Raji (cell line): ENCODE measurements around the gene SYTL5.

Experiments
- POLR2A ChIP-seq: IDR thresholded peaks from 2 replicates; pipeline ENCODE4 v1.6.1; 2011; ENCODE audit warnings: low read depth, low read length, control low read depth; ENCODE audit not compliant: insufficient read depth

Gene SYTL5

GRCh38 chrX:38006291-38006690 is at the start of gene SYTL5:
Gene SYTL5, plus strand, starts transcription at chrX:38006553. Its CDS starts 27,337 bp downstream, at chrX:38033890.
- TF ChIP-seq POLR2A: no peak

- no peak for TF ChIP-seq POLR2A
These were observed 47.7 kb upstream of the SYTL5 start for GRCh38 chrX:37958525-37959211.

- no peak for TF ChIP-seq POLR2A
These were observed 46.9 kb upstream of the SYTL5 start for GRCh38 chrX:37959212-37960021.

DNA sequence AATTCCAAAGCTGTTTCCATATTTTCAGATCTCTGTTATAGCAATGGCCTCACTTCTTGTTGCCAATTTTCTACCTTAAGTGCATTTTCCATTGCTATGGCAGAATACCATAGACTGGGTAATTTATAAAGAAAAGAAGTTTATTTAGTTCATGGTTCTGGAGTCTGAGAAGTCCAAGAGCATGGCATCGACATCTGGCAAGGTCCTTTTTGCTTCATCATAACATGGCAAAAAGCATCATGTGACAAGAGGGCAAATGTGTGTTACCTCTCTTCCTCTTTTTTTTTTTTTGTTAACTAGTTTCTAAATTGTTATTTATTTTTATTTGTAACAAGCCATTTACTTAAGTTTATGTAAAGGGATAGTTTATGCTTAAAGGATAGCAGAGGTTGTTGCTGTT is 45.2 kb upstream of the SYTL5 start:
- no peak for TF ChIP-seq POLR2A

- TF ChIP-seq POLR2A: no peak
These were observed 38.6 kb upstream of the SYTL5 start for GRCh38 chrX:37967714-37968113.

- TF ChIP-seq POLR2A: no peak
These were observed 30.9 kb upstream of the SYTL5 start for GRCh38 chrX:37975421-37975820.

DNA sequence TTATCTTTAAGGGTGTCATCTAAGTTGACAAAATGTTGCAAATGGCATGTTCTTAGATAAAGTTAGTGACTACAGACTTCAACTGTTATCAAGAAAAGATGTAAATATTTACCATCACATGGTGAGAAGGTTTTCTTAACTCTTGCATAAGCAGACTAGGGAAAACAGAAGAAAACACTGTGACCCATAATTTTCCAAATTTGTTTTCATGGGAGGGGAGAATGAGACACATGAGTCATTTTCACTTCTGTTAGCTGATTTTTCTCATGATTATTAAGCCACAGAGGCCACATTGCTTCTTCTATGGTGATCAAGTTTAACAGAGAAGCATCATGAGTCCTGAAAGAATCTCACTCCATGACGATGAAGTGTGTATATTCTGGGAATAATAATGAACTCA is 30.2 kb upstream of the SYTL5 start:
- no peak for TF ChIP-seq POLR2A

DNA sequence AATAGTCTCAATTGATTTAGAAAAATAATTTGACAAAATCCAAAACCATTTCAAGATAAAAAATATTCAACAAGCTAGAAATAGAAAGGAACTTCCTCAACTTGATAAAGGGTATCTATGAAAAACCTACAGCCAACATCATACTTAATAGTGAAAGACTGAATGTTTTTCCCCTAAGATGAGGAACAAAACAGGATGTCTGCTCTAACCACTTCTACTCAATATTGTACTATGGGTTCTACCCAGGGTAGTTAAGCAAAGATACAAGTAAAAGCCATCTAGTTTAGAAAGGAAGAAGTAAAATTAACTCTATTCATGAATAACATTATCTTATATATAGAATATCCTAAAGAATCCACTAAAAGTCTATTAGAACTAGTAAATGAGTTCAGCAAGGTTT is 21.5 kb upstream of the SYTL5 start:
- no peak for TF ChIP-seq POLR2A

- TF ChIP-seq POLR2A: no peak
These were observed 19.5 kb upstream of the SYTL5 start for GRCh38 chrX:37986893-37987292.

GRCh38 chrX:37989304-37989703 is 17.0 kb upstream of the SYTL5 start:
- TF ChIP-seq POLR2A: no peak

- no peak for TF ChIP-seq POLR2A
These were observed 13.2 kb upstream of the SYTL5 start for GRCh38 chrX:37993176-37993575.

- TF ChIP-seq POLR2A: no peak
These were observed 12.3 kb upstream of the SYTL5 start for GRCh38 chrX:37993837-37994619.

DNA sequence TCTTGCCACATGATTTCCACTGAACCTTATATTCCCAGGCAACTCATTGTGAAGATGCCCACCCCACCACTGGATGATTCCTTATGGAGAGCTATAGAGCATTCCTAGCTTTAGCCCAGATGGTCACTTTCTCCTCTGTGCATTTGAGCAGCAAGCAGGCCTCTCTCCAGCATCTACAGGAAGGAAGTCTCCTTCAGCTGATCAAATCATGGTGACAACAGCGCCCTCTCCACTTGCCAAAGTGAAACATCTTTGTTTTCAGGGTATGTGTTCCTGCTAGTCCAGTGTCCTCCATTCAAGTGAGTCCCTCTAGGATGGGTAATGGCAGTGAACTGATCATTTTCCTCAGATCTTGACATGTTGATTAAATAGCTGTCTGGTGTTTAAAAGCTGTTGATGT is 10.9 kb upstream of the SYTL5 start:
- no peak for TF ChIP-seq POLR2A

DNA sequence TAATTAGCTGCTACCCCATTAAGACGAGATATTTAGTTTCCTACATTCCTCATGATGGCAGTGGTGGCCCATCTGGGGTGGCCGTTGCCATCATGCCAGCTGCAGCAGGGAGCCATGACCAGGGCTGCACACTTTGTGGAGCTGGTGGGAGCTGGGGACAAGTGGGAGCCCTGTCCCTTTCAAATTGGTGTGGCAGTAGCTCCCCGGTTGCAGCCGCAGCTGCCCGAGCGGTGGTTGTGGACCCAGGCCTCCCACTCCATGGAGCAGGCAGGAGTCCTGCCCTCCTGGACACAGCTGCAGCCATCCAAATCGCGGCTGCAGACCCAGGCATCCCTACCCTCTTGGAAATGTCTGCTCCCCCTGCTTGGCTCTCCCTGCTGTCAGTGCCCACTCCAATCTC is 9.3 kb upstream of the SYTL5 start:
- TF ChIP-seq POLR2A: no peak

GRCh38 chrX:37998586-37999262 is 7.6 kb upstream of the SYTL5 start:
- no peak for TF ChIP-seq POLR2A
